ENCODE measurements around the gene ABCC8.

DNA sequence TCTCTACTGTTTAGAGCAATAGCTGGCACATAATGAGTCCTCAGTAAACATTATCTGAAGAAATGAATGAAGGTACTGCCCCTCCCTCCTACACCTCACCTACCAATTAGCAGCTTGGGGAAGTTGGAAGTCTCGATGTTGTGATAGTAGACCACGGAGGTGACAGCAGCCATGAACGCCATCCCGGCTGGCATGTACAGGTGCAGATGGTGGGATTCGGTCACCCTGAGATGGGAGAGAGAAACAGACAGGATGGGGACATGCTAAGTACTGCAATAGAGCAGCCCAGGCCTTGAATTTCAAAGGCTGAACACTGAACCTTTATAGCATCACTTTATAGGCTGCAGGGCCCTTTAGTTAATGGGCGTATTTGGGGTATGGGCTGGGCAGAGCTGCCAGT lies 6.6 kb downstream of the ABCC8 start:
- TF ChIP-seq GATA2 (IDR thresholded peaks at IDR 0.05; ENCODE audit: low read depth, low read length): no peak
- TF ChIP-seq GATA3 (IDR thresholded peaks at IDR 0.05; ENCODE audit: low read depth, low read length): no peak
